Spleen (tissue), 11 donors: ENCODE results near the gene CMTR2. TPM values are rescaled to one million over a fixed set of nuclear protein-coding genes. Genes with fewer than 3 reads are reported as not detected.

Source experiments
- DNase-seq: peaks from one replicate; pipeline ENCODE4 v3.0.0-alpha.2; 2020
- H3K27ac ChIP-seq, 8 donors: fragments of 200-600 bp; sonication (generic) in 7 of 8; 1 replicate in 4 of 8; 2 replicates in 4 of 8; pipeline versions ENCODE4 v1.5.0 to v1.8.0; 2016 to 2021; ENCODE audit warnings: inconsistent platforms in 4 of 8, mild to moderate bottlenecking in 4 of 8, moderate library complexity in 1 of 8
- H3K27me3 ChIP-seq, 7 donors: fragments of 200-600 bp; sonication (generic) in 6 of 7; replicated peaks in 1 of 7; 1 replicate in 4 of 7; 2 replicates in 3 of 7; pipeline versions ENCODE4 v1.5.0 to v1.8.0; 2016 to 2021; ENCODE audit warnings: inconsistent platforms in 3 of 7, mild to moderate bottlenecking in 1 of 7
- H3K36me3 ChIP-seq, 6 donors: fragments of 200-600 bp; sonication (generic) in 5 of 6; 1 replicate in 4 of 6; 2 replicates in 2 of 6; pipeline versions ENCODE4 v1.5.0 to v1.8.0; 2016 to 2021; ENCODE audit warnings: inconsistent platforms in 2 of 6
- H3K4me1 ChIP-seq, 6 donors: fragments of 200-600 bp; sonication (generic) in 5 of 6; 1 replicate in 3 of 6; 2 replicates in 3 of 6; pipeline versions ENCODE4 v1.5.0 to v1.8.0; 2016 to 2021; ENCODE audit warnings: inconsistent platforms in 3 of 6
- H3K4me3 ChIP-seq, 8 donors: fragments of 200-600 bp; sonication (generic) in 7 of 8; 1 replicate in 4 of 8; 2 replicates in 4 of 8; pipeline versions ENCODE4 v1.5.0 to v1.8.0; 2016 to 2021; ENCODE audit warnings: inconsistent platforms in 4 of 8, mild to moderate bottlenecking in 4 of 8, moderate library complexity in 2 of 8
- H3K9me3 ChIP-seq, 8 donors: fragments of 200-600 bp; sonication (generic) in 7 of 8; 1 replicate in 4 of 8; 2 replicates in 4 of 8; pipeline versions ENCODE4 v1.5.0 to v1.8.0; 2016 to 2021; ENCODE audit warnings: inconsistent platforms in 4 of 8
- POLR2A ChIP-seq, 3 donors: fragments of 450-650 bp; IDR thresholded peaks; one replicate each; pipeline ENCODE4 v1.5.1; 2017; ENCODE audit warnings: antibody characterized with exemption in 3 of 3, mild to moderate bottlenecking in 1 of 3
- POLR2AphosphoS5 ChIP-seq, 3 donors: sonication (generic); formaldehyde crosslinking; IDR thresholded peaks; one replicate each; pipeline ENCODE4 v1.5.1; 2017; ENCODE audit warnings: antibody characterized with exemption in 3 of 3
- WGBS, 5 donors: extraction: QIAGEN DNeasy Blood & Tissue Kit in 3 of 5; methylation state at CpG; one replicate each; pipeline versions ENCODE4 v1.1.5 to v1.1.7; 2013 to 2018; 5-methylcytosine and 5-hydroxymethylcytosine counted together
- intact Hi-C: fragments of 100-400 bp; cut with DNase I; formaldehyde crosslinking; loops from one replicate; pipeline ENCODE4 v1.15.0; 2023; ENCODE audit warnings: low total_unique reads
- polyA plus RNA-seq, 3 donors: library from polyadenylated mRNA; stranded (reverse); fragments of 200-250 nt; gene quantifications; one replicate each; pipeline ENCODE4 v1.2.1, GENCODE V29; 2013
- total RNA-seq, 7 donors: library from RNA; depleted of rRNA in 3 of 7; stranded (reverse); fragments of >200 nt in 3 of 7; fragmentation: NEBNext Ultra II Directional in 4 of 7; extraction: Animal tissue kit (Norgen Biotek cat#: 25700) in 4 of 7; gene quantifications; one replicate each; pipeline versions ENCODE4 v1.1.0 to v1.2.1, GENCODE V29; 2016 to 2021
- TF ChIP-seq, protein P1 (sequence below), 11 experiments: fragments of 200-600 bp in 7 of 11; fragments of 450-650 bp in 4 of 11; sonication (generic) in 4 of 11; IDR thresholded peaks in 8 of 11; conservative IDR thresholded peaks in 3 of 11; 1 replicate in 7 of 11; 2 replicates in 4 of 11; pipeline versions ENCODE4 v1.4.0 to v1.8.0; 2016 to 2021; ENCODE audit warnings: antibody characterized with exemption in 11 of 11, inconsistent platforms in 4 of 11, mild to moderate bottlenecking in 1 of 11
- donor health status: healthy with polysubstance abuse.
- donor health status: DM: no; HTN: no; CAD: no; lungs with moderate emphysema.
- donor health status: DM: no; HTN: no; CAD: no.
- donor health status: Bipolar disorder and iron deficiency.
- donor health status: healthy.
- donor health status: DM: no; HTN: no; CAD: no.
- donor health status: DM: yes; HTN: yes; CAD: no.

CMTR2 gene
- total and polyA plus RNA-seq, 10 donors: 8.8 to 51.7 (median 22.9) TPM

DNA sequence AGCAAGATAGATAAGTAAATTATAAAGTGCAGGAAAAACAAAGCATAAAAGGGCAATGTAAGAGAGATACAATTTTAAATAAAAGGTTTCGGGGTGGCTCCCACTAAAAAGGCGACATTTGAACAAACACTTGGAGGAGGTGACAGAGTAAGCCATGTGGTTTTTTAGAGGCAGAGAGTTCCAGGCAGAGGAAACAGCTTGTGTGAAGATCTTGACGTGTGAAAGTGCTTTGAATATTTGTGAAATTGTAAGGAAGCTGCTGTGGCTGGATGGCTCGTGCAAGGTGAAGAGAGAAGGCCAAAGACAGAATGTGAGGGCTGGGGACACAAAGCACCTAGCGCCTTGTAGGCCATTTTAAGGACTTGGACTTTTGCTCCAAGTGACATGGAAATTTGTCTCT, 30.1 kb downstream of the CMTR2 start:
- peaks cover 0 to 13% (median 0%) of the 10 kb centered on the region in 6 donors for H3K4me1 ChIP-seq
- intact Hi-C loops: no loop called here
- WGBS, 5 donors: 29 to 42% (median 37%) methylated on average over 5 of the region's 5 CpGs

GRCh38 chr16:71258372-71258771, 30.8 kb downstream of the CMTR2 start:
- intact Hi-C loops: no loop called here
- 68 to 88% (median 77%) methylated on average over 1 of the region's 1 CpG for WGBS, 5 donors

More for the DNA sequence above, 30.1 kb downstream of the CMTR2 start:
- no peak overlapping the region for H3K27ac ChIP-seq
- no peaks in the 10 kb centered on the region for H3K36me3 ChIP-seq
- H3K9me3 ChIP-seq: no peaks in the 10 kb centered on the region
- no peak overlapping the region for H3K4me3 ChIP-seq
- TF ChIP-seq, protein P1, sequence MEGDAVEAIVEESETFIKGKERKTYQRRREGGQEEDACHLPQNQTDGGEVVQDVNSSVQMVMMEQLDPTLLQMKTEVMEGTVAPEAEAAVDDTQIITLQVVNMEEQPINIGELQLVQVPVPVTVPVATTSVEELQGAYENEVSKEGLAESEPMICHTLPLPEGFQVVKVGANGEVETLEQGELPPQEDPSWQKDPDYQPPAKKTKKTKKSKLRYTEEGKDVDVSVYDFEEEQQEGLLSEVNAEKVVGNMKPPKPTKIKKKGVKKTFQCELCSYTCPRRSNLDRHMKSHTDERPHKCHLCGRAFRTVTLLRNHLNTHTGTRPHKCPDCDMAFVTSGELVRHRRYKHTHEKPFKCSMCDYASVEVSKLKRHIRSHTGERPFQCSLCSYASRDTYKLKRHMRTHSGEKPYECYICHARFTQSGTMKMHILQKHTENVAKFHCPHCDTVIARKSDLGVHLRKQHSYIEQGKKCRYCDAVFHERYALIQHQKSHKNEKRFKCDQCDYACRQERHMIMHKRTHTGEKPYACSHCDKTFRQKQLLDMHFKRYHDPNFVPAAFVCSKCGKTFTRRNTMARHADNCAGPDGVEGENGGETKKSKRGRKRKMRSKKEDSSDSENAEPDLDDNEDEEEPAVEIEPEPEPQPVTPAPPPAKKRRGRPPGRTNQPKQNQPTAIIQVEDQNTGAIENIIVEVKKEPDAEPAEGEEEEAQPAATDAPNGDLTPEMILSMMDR (IDR thresholded peaks at IDR 0.05 in 8 of 11, conservative IDR thresholded peaks at IDR 0.05 in 3 of 11): no peak
- TF ChIP-seq POLR2AphosphoS5 (IDR thresholded peaks at IDR 0.05): no peak
- no peak for TF ChIP-seq POLR2A (IDR thresholded peaks at IDR 0.05)
- no peak for DNase-seq
- H3K27me3 ChIP-seq: peaks cover 0 to 32% (median 0%) of the 10 kb centered on the region in 7 donors

DNA sequence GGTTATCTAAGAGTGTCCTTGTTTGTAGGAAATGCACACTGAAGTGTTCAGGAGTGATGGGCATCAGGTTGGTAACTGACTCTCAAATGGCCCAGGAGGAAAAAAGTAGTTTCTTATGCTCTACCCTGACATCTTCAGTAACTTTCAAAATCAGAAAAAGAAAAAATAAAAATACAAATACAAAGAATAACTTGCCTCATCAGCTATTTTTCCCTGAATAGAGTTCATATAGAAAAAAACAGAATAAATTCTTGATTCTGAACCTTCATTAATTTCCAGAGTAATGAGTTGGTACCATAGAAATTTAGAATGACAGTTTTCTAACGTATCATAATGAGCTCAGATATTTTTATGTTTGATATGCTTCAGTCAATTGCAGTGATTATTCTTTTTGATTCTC, 31.4 kb downstream of the CMTR2 start:
- H3K9me3 ChIP-seq: no peaks in the 10 kb centered on the region
- intact Hi-C loops: no loop called here
- WGBS, 5 donors: 27 to 82% (median 54%) methylated on average over 1 of the region's 1 CpG
- no peak for DNase-seq
- peaks cover 0 to 23% (median 0%) of the 10 kb centered on the region in 7 donors for H3K27me3 ChIP-seq
- no peak for TF ChIP-seq POLR2A (IDR thresholded peaks at IDR 0.05)
- TF ChIP-seq, protein P1 (IDR thresholded peaks at IDR 0.05 in 8 of 11, conservative IDR thresholded peaks at IDR 0.05 in 3 of 11): no peak
- TF ChIP-seq POLR2AphosphoS5 (IDR thresholded peaks at IDR 0.05): no peak
- H3K4me1 ChIP-seq: peaks cover 0 to 13% (median 0%) of the 10 kb centered on the region in 6 donors
- no peak overlapping the region for H3K4me3 ChIP-seq
- peak overlapping the region in 1 of 8 donors; percentile 29 for H3K27ac ChIP-seq
- no peaks in the 10 kb centered on the region for H3K36me3 ChIP-seq

More at GRCh38 chr16:71258372-71258771, 30.8 kb downstream of the CMTR2 start:
- TF ChIP-seq POLR2AphosphoS5 (IDR thresholded peaks at IDR 0.05): no peak
- TF ChIP-seq, protein P1 (IDR thresholded peaks at IDR 0.05 in 8 of 11, conservative IDR thresholded peaks at IDR 0.05 in 3 of 11): no peak
- TF ChIP-seq POLR2A (IDR thresholded peaks at IDR 0.05): no peak
- Histone ChIP-seq H3K27me3 (peaks cover 0 to 29% (median 0%) of the 10 kb centered on the region in 7 donors), H3K4me1 (peaks cover 0 to 13% (median 0%) of the 10 kb centered on the region in 6 donors), H3K4me3 (no peak overlapping the region), H3K36me3 (no peaks in the 10 kb centered on the region), H3K27ac (no peak overlapping the region), H3K9me3 (no peaks in the 10 kb centered on the region)
- DNase-seq: no peak

DNA sequence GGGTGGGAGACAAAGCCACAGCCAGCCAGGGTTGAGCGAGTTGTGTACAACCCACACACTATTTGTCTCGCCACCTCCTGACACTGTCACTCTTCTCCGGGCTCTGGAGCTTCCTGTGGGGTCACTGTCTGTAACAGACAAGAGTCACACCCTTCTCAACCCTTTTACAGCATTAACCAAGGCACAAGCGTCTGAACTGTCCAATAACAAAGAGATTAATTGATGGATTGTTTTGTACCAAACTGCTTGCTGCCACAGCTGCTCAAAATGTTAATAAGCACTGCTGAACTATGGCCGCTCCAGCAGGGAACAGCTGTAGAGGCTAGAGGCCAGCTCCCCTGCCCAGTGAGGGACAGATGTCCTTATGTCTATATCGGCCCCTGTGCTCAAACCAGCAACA, 33.5 kb downstream of the CMTR2 start:
- no peak for DNase-seq
- Histone ChIP-seq H3K4me1 (peaks cover 0 to 18% (median 0%) of the 10 kb centered on the region in 6 donors), H3K9me3 (no peaks in the 10 kb centered on the region), H3K36me3 (no peaks in the 10 kb centered on the region), H3K27ac (no peak overlapping the region), H3K4me3 (no peak overlapping the region), H3K27me3 (peaks cover 0 to 2% (median 0%) of the 10 kb centered on the region in 7 donors)
- intact Hi-C loops: no loop called here
- 43 to 57% (median 51%) methylated on average over 6 of the region's 6 CpGs for WGBS, 5 donors
- TF ChIP-seq POLR2A (IDR thresholded peaks at IDR 0.05) (no peak), POLR2AphosphoS5 (IDR thresholded peaks at IDR 0.05) (no peak)
- TF ChIP-seq, protein P1 (IDR thresholded peaks at IDR 0.05 in 8 of 11, conservative IDR thresholded peaks at IDR 0.05 in 3 of 11): no peak
